Suprapubic skin (tissue), 4 donors: ENCODE measurements around the gene M1AP. TPM values are rescaled to one million over a fixed set of nuclear protein-coding genes. Genes with fewer than 3 reads are reported as not detected.

ENCODE experiments used
- DNase-seq, 2 donors: peaks; one replicate each; pipeline ENCODE4 v3.0.0-alpha.2; 2019; ENCODE audit warnings: low spot score in 2 of 2
- H3K27ac ChIP-seq: fragments of 200-600 bp; sonication (generic); one replicate; pipeline ENCODE4 v1.5.1; 2019
- H3K27me3 ChIP-seq: fragments of 200-600 bp; sonication (generic); one replicate; pipeline ENCODE4 v1.5.1; 2019
- H3K36me3 ChIP-seq: fragments of 200-600 bp; sonication (generic); one replicate; pipeline ENCODE4 v1.5.1; 2019
- H3K4me1 ChIP-seq: fragments of 200-600 bp; sonication (generic); one replicate; pipeline ENCODE4 v1.5.1; 2019
- H3K4me3 ChIP-seq: fragments of 200-600 bp; sonication (generic); one replicate; pipeline ENCODE4 v1.5.1; 2019; ENCODE audit warnings: mild to moderate bottlenecking
- H3K9me3 ChIP-seq: fragments of 200-600 bp; sonication (generic); one replicate; pipeline ENCODE4 v1.5.1; 2019
- EP300 ChIP-seq: sonication (generic); formaldehyde crosslinking; IDR thresholded peaks from one replicate; pipeline ENCODE4 v1.6.1; 2017; ENCODE audit warnings: antibody characterized with exemption
- POLR2A ChIP-seq, 2 donors: fragments of 450-650 bp; IDR thresholded peaks; one replicate each; pipeline ENCODE4 v1.6.1; 2017; ENCODE audit warnings: antibody characterized with exemption in 2 of 2, mild to moderate bottlenecking in 2 of 2, moderate library complexity in 2 of 2
- POLR2AphosphoS5 ChIP-seq, 3 donors: sonication (generic); formaldehyde crosslinking; IDR thresholded peaks; one replicate each; pipeline ENCODE4 v1.6.1; 2017; ENCODE audit warnings: antibody characterized with exemption in 3 of 3
- WGBS: methylation state at CpG from one replicate; pipeline ENCODE4 v1.1.5; 2018; 5-methylcytosine and 5-hydroxymethylcytosine counted together
- total RNA-seq, 4 donors: library from RNA; depleted of rRNA; stranded (reverse); fragments of >200 nt; gene quantifications; one replicate each; pipeline ENCODE4 v1.1.0, GENCODE V29; 2016
- TF ChIP-seq, protein P1 (sequence below), 2 donors: fragments of 200-600 bp in 1 of 2; fragments of 450-650 bp in 1 of 2; sonication (generic) in 1 of 2; IDR thresholded peaks; one replicate each; pipeline ENCODE4 v1.5.1; 2016 to 2019; ENCODE audit warnings: antibody characterized with exemption in 2 of 2, mild to moderate bottlenecking in 1 of 2, moderate library complexity in 1 of 2

Gene M1AP
- total RNA-seq, 4 donors from 2014 or later = 1.1 TPM; not detected in 3

DNA sequence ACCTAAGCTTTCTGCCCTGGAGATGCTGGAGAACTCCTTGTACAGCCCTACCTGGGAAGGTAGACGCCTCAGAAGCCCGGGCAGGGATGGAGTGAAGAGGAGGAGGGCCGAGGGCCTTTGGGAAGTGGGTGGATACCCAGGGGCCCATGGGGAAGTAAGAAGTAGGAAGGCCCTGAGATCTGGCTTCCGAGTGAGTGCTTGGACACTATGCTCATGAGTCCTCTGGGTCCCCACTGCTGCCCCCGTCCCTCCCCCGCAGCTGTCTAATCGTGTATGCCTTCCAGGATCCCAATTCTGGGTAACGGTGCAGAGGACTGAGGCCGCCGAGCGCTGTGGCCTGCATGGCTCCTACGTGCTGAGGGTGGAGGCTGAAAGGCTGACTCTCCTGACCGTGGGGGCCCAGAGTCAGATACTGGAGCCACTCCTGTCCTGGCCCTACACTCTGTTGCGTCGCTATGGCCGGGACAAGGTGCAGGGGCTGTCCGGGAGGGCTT lies 92.5 kb downstream of the M1AP start:
- DNase-seq = no peak
- H3K27ac ChIP-seq = no peak overlapping the region

DNA sequence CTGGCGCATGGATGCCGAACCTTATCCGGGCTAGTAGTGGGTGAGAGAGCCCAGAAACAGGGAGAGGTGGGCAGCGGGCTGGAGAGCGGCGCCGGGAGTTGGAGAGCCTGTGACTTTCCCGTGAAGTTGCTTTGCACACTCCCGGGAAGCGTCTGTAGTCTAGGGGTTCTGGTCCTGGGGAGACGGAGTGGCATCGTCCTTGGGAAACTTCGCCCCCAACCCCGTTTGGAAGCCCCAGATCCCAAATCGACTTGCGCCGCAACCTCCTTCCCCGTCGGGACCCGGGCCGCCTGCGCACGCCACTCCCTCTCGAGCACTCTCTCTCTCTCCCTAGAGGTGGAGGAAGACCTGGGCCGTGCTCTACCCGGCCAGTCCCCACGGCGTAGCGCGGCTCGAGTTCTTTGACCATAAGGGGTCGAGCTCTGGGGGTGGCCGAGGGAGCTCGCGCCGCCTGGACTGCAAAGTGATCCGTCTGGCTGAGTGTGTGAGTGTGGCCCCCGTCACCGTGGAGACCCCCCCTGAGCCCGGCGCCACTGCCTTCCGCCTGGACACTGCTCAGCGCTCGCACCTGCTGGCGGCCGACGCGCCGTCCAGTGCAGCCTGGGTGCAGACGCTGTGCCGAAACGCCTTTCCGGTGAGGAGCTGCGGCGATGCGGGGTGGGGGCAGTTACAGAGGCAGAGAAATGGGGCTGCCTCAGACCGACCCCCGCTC lies 93.2 kb downstream of the M1AP start:
- Histone ChIP-seq H3K9me3 (no peaks in the 10 kb centered on the region), H3K27ac (peak overlapping the region; percentile 78), H3K36me3 (no peaks in the 10 kb centered on the region), H3K4me1 (peaks cover 25% of the 10 kb centered on the region), H3K4me3 (peak overlapping the region; percentile 56), H3K27me3 (peaks cover 13% of the 10 kb centered on the region)
- no peak for TF ChIP-seq POLR2A (IDR thresholded peaks at IDR 0.05)
- TF ChIP-seq EP300 = no peak
- TF ChIP-seq, protein P1, sequence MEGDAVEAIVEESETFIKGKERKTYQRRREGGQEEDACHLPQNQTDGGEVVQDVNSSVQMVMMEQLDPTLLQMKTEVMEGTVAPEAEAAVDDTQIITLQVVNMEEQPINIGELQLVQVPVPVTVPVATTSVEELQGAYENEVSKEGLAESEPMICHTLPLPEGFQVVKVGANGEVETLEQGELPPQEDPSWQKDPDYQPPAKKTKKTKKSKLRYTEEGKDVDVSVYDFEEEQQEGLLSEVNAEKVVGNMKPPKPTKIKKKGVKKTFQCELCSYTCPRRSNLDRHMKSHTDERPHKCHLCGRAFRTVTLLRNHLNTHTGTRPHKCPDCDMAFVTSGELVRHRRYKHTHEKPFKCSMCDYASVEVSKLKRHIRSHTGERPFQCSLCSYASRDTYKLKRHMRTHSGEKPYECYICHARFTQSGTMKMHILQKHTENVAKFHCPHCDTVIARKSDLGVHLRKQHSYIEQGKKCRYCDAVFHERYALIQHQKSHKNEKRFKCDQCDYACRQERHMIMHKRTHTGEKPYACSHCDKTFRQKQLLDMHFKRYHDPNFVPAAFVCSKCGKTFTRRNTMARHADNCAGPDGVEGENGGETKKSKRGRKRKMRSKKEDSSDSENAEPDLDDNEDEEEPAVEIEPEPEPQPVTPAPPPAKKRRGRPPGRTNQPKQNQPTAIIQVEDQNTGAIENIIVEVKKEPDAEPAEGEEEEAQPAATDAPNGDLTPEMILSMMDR (IDR thresholded peaks at IDR 0.05) = no peak
- no peak for TF ChIP-seq POLR2AphosphoS5 (IDR thresholded peaks at IDR 0.05)
- DNase-seq = peak in 1 of 2 donors; percentile 79
- 24% methylated on average over 28 of the region's 58 CpGs for WGBS

More for the DNA sequence above, 92.5 kb downstream of the M1AP start:
- Histone ChIP-seq H3K4me1 (peaks cover 25% of the 10 kb centered on the region), H3K27me3 (peaks cover 13% of the 10 kb centered on the region), H3K4me3 (peak overlapping the region; percentile 56), H3K9me3 (no peaks in the 10 kb centered on the region), H3K36me3 (no peaks in the 10 kb centered on the region)
- 82% methylated on average over 14 of the region's 17 CpGs for WGBS
- TF ChIP-seq EP300 = no peak
- TF ChIP-seq, protein P1 (IDR thresholded peaks at IDR 0.05) = no peak

DNA sequence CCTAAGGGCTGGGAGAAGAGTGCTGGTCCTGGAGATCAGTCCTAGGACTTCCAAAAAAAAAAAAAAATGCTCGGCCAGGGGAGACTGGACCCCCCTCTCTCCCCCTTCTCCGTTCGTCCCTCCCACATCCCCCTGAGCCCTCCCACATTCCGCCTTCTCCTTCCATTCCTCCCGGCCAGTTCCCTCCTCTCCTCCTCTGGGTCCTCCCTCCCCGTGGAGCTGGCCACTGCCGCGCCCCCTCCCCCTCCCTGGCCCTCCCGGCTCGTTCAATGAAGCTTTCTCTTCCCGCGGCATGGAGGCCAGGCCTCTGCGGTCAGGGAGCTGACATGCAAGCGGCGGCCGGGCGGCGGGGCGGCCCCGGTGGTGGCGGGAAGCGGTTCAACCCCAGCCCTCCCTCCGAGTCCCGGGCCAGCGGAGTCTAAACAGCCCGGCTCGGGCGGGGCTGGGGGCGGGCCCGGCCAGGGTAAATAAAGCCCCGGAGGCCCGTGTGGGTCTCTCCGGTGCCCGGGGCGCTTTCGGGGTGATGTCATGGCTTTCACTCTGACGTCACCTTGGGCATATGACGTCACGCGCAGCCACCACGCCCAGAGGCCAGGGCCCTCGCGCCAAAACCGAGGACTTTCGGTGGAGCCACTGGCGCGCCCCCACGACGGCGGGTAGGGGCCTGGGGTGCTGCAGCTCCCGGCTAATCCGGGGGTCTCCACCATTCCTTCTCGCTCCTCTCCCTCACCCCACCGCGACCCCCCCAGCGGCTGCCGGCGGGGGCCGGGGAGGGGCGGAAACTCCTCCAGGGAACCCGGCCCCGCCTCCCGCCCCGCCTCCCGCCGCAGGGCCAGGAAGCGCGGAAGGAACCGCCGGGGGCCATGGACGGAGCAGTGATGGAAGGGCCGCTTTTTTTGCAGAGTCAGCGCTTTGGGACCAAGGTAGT lies 94.0 kb downstream of the M1AP start, which contains the start of the genes DOK1 and LOXL3:
DOK1 (plus strand) TSS at position 829 of the 928 bp plus-strand sequence; CDS start at position 864, 35 bp downstream.
LOXL3 (minus strand) TSS at position 51 of the 928 bp plus-strand sequence. CDS start 1,308 bp downstream, outside the sequence.
- H3K27ac ChIP-seq = peak within 1 kb of the TSS; percentile 78
- no peaks in the 10 kb centered on the region for H3K9me3 ChIP-seq
- TF ChIP-seq EP300 (no peak), POLR2AphosphoS5 (IDR thresholded peaks at IDR 0.05) (no peak), POLR2A (IDR thresholded peaks at IDR 0.05) (no peak)
- TF ChIP-seq, protein P1 (IDR thresholded peaks at IDR 0.05) = no peak
- peaks cover 30% of the 10 kb centered on the region for H3K4me1 ChIP-seq
- H3K36me3 ChIP-seq = no peaks in the 10 kb centered on the region
- DNase-seq = peak; percentile 89 to 90
- WGBS = 2% methylated on average over 18 of the region's 73 CpGs
- peaks cover 16% of the 10 kb centered on the region for H3K27me3 ChIP-seq
- H3K4me3 ChIP-seq = peak within 1 kb of the TSS; percentile 56

DNA sequence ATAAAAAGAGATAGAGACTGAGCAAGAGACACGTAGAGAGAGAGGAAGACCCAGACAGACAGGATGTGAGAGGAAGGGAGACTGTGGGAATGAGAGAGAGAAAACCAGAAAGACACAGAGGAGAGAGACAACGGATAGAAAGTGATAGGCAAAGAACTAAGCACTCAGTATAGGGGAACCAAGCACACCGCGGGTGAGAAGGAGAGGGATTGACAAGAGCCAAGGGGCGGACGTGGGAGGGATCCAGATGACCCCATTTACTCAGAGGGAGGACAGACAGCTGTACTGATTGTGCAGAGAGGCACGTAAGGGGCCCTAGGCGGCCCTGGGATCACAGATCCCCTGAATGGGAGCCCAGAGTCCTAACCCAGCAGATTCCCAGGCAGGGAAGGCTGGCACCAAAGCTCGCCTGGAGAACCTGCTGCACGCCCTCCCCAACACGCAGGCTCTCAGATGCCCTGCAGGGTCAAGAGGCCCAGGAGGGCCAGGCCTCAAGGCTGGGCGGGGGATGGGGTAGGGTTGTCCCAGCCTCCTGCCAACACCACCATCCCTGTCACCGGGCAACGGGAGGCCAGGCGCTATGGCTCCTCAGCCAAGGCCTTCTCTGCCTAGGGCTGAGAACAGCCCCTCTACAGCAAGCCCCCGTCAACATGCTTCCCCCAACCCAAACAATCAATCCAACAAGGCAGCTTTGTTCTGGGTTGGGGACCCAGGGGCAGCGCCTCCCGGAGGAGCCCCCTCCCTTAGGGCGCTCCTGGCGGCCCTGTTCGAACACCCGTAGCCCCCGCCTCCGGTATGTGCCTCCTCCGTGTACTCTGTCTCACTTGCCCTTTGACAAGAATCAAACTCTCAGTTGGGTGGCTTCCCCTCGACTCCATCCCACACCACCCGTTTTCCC lies 95.0 kb downstream of the M1AP start:
- no peak for DNase-seq
- Histone ChIP-seq H3K27ac (no peak overlapping the region), H3K27me3 (peaks cover 18% of the 10 kb centered on the region), H3K4me1 (peaks cover 38% of the 10 kb centered on the region), H3K36me3 (no peaks in the 10 kb centered on the region), H3K9me3 (no peaks in the 10 kb centered on the region), H3K4me3 (peak overlapping the region; percentile 56)
- TF ChIP-seq POLR2AphosphoS5 (IDR thresholded peaks at IDR 0.05) (no peak), POLR2A (IDR thresholded peaks at IDR 0.05) (no peak), EP300 (no peak)
- TF ChIP-seq, protein P1 (IDR thresholded peaks at IDR 0.05) = no peak
- WGBS = 60% methylated on average over 24 of the region's 27 CpGs
